ENCODE data around the gene POGK.

The POGK gene

DNA sequence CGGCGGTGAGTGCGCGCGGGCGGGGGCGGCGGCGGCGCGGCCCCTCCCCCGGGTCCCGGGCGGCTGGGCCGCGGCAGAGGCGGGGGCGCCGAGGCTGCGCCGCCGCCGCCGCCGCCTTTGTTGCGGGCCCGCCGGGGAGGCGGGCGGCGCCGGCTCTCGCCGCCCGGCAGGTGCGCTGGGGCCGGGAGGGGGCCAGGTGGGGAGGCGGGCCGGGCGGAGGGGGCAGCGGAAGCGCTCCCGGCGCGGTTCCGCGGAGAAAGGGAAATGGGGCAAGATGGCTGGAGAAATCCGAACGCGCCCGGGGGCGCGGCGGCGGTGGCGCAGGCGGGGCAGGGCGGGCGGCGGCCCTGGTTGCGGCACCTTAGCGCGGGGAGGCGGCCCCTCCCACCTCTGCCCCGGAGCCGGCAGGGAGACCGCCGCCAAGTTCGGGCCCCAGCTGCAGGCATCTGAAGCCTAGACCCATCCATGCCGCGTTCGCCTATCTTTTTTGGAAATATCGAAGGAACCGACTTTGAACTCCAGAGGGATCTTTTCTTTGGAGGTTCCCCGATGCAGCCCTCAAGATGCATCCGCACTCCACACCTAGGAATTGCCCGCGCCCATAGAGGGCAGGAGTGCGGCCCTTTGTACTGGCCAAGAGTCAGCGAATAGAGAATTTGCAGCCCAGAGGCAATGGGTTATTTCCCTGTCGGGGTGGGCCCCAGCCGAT is 479 bp downstream of the POGK start:
- Histone ChIP-seq H3K79me1 (ENCODE audit: low read depth, low read length) (peaks cover 5% of the 10 kb centered on the region), H3K4ac (ENCODE audit: low read length) (no peak overlapping the region), H3K4me2 (ENCODE audit: insufficient read depth, low read length, poor library complexity, severe bottlenecking) (peak overlapping the region; percentile 54), H3K23ac (ENCODE audit: low read depth, low read length, poor library complexity) (peak overlapping the region; percentile 97), H3K36me3 (replicated peaks in 1 of 2; ENCODE audit: control insufficient read depth in 2 of 2, insufficient read depth in 2 of 2, low read length in 2 of 2) (peaks cover 33 to 46% of the 10 kb centered on the region in 2 donors), H3K9me3 (replicated peaks in 1 of 2; ENCODE audit: control insufficient read depth in 2 of 2, insufficient read depth in 1 of 2, low read depth in 1 of 2, low read length in 2 of 2) (no peaks in the 10 kb centered on the region), H4K91ac (ENCODE audit: low read depth, low read length, poor library complexity) (no peak overlapping the region), H3K4me3 (ENCODE audit: low read length in 2 of 2) (peak overlapping the region; percentile 77 to 91), H2AK5ac (ENCODE audit: low read depth, low read length) (no peak overlapping the region), H3K4me1 (ENCODE audit: control insufficient read depth in 2 of 2, insufficient read depth in 1 of 2, low read depth in 1 of 2, low read length in 2 of 2) (peaks cover 9 to 16% of the 10 kb centered on the region in 2 donors), H2AFZ (ENCODE audit: low read length) (peak overlapping the region; percentile 99), H2BK12ac (ENCODE audit: low read length) (no peak overlapping the region), H4K8ac (ENCODE audit: low read depth, low read length) (no peak overlapping the region), H3K9ac (ENCODE audit: low read depth, low read length, poor library complexity) (peak overlapping the region; percentile 79), H3K27ac (replicated peaks; ENCODE audit: low read length) (peak overlapping the region; percentile 44), H3K18ac (ENCODE audit: low read length) (peak overlapping the region; percentile 81), H2BK15ac (ENCODE audit: low read length) (no peak overlapping the region), H2BK120ac (ENCODE audit: low read depth, low read length) (no peak overlapping the region), H3K27me3 (ENCODE audit: control insufficient read depth in 3 of 3, insufficient read depth in 3 of 3, low read depth in 1 of 3, low read length in 3 of 3) (no peaks in the 10 kb centered on the region), H2BK5ac (ENCODE audit: low read length) (no peak overlapping the region), H3K14ac (ENCODE audit: low read length) (no peak overlapping the region)
- peak; percentile 26 for DNase-seq (ENCODE audit: low spot score)
- WGBS, 2 donors (ENCODE audit: extremely low coverage in 2 of 2, insufficient read length in 2 of 2, insufficient replicate concordance in 1 of 2): no CpG with 5 or more reads among the region's 82 CpGs

GRCh38 chr1:166840309-166841274 is 1.3 kb downstream of the POGK start:
- Histone ChIP-seq H2BK5ac (ENCODE audit: low read length) (no peak overlapping the region), H3K14ac (ENCODE audit: low read length) (no peak overlapping the region), H2BK12ac (ENCODE audit: low read length) (no peak overlapping the region), H3K9ac (ENCODE audit: low read depth, low read length, poor library complexity) (no peak overlapping the region), H3K27ac (replicated peaks; ENCODE audit: low read length) (no peak overlapping the region), H3K36me3 (replicated peaks in 1 of 2; ENCODE audit: control insufficient read depth in 2 of 2, insufficient read depth in 2 of 2, low read length in 2 of 2) (peaks cover 38 to 54% of the 10 kb centered on the region in 2 donors), H2BK15ac (ENCODE audit: low read length) (no peak overlapping the region), H3K4me3 (ENCODE audit: low read length in 2 of 2) (peak overlapping the region; percentile 77 to 91), H3K9me3 (replicated peaks in 1 of 2; ENCODE audit: control insufficient read depth in 2 of 2, insufficient read depth in 1 of 2, low read depth in 1 of 2, low read length in 2 of 2) (no peaks in the 10 kb centered on the region), H3K4me1 (ENCODE audit: control insufficient read depth in 2 of 2, insufficient read depth in 1 of 2, low read depth in 1 of 2, low read length in 2 of 2) (peaks cover 9 to 16% of the 10 kb centered on the region in 2 donors), H2BK120ac (ENCODE audit: low read depth, low read length) (no peak overlapping the region), H4K8ac (ENCODE audit: low read depth, low read length) (no peak overlapping the region), H3K4ac (ENCODE audit: low read length) (no peak overlapping the region), H4K91ac (ENCODE audit: low read depth, low read length, poor library complexity) (no peak overlapping the region), H3K23ac (ENCODE audit: low read depth, low read length, poor library complexity) (peak overlapping the region; percentile 14), H3K27me3 (ENCODE audit: control insufficient read depth in 3 of 3, insufficient read depth in 3 of 3, low read depth in 1 of 3, low read length in 3 of 3) (no peaks in the 10 kb centered on the region), H3K18ac (ENCODE audit: low read length) (peak overlapping the region; percentile 30), H3K4me2 (ENCODE audit: insufficient read depth, low read length, poor library complexity, severe bottlenecking) (peak overlapping the region; percentile 54), H2AFZ (ENCODE audit: low read length) (peak overlapping the region; percentile 78), H2AK5ac (ENCODE audit: low read depth, low read length) (no peak overlapping the region), H3K79me1 (ENCODE audit: low read depth, low read length) (peaks cover 6% of the 10 kb centered on the region)
- WGBS, 2 donors (ENCODE audit: extremely low coverage in 2 of 2, insufficient read length in 2 of 2, insufficient replicate concordance in 1 of 2): no CpG with 5 or more reads among the region's 16 CpGs
- no peak for DNase-seq (ENCODE audit: low spot score)

DNA sequence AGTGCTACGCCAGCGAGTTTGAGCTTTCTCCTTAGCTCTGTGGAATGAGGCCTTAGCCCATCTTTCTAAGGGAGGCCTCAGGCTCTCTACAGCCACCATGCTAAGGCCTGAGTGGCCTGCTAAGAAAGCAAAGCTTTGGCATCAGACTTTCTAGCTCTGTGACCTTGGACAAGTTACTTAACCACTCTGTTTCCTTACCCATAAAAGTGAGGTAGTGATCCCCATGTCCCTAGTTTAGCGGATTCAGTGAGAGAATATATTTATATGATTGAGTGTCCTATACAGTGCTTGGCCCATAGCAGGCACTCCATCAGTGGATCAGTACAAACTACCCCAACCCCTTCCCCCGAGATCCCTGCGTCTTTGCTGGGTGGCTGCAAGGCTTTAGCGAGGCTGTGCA is 4.0 kb downstream of the POGK start:
- no peak overlapping the region for H2BK12ac ChIP-seq (ENCODE audit: low read length)
- H4K8ac ChIP-seq (ENCODE audit: low read depth, low read length): no peak overlapping the region
- peaks cover 12% of the 10 kb centered on the region for H3K79me1 ChIP-seq (ENCODE audit: low read depth, low read length)
- H3K27ac ChIP-seq (replicated peaks; ENCODE audit: low read length): no peak overlapping the region
- H3K36me3 ChIP-seq (replicated peaks in 1 of 2; ENCODE audit: control insufficient read depth in 2 of 2, insufficient read depth in 2 of 2, low read length in 2 of 2): peaks cover 53 to 81% of the 10 kb centered on the region in 2 donors
- H2BK15ac ChIP-seq (ENCODE audit: low read length): no peak overlapping the region
- H3K4me1 ChIP-seq (ENCODE audit: control insufficient read depth in 2 of 2, insufficient read depth in 1 of 2, low read depth in 1 of 2, low read length in 2 of 2): peaks cover 9 to 15% of the 10 kb centered on the region in 2 donors
- no peak overlapping the region for H4K91ac ChIP-seq (ENCODE audit: low read depth, low read length, poor library complexity)
- no peak for DNase-seq (ENCODE audit: low spot score)
- H3K4ac ChIP-seq (ENCODE audit: low read length): no peak overlapping the region
- no peak overlapping the region for H2BK120ac ChIP-seq (ENCODE audit: low read depth, low read length)
- no peaks in the 10 kb centered on the region for H3K27me3 ChIP-seq (ENCODE audit: control insufficient read depth in 3 of 3, insufficient read depth in 3 of 3, low read depth in 1 of 3, low read length in 3 of 3)
- H2AK5ac ChIP-seq (ENCODE audit: low read depth, low read length): no peak overlapping the region
- H3K4me2 ChIP-seq (ENCODE audit: insufficient read depth, low read length, poor library complexity, severe bottlenecking): no peak overlapping the region
- H3K23ac ChIP-seq (ENCODE audit: low read depth, low read length, poor library complexity): no peak overlapping the region
- no peak overlapping the region for H3K18ac ChIP-seq (ENCODE audit: low read length)
- H2BK5ac ChIP-seq (ENCODE audit: low read length): no peak overlapping the region
- WGBS, 2 donors (ENCODE audit: extremely low coverage in 2 of 2, insufficient read length in 2 of 2, insufficient replicate concordance in 1 of 2): no CpG with 5 or more reads among the region's 6 CpGs
- no peak overlapping the region for H3K9ac ChIP-seq (ENCODE audit: low read depth, low read length, poor library complexity)
- H2AFZ ChIP-seq (ENCODE audit: low read length): no peak overlapping the region
- H3K9me3 ChIP-seq (replicated peaks in 1 of 2; ENCODE audit: control insufficient read depth in 2 of 2, insufficient read depth in 1 of 2, low read depth in 1 of 2, low read length in 2 of 2): no peaks in the 10 kb centered on the region
- H3K4me3 ChIP-seq (ENCODE audit: low read length in 2 of 2): no peak overlapping the region
- no peak overlapping the region for H3K14ac ChIP-seq (ENCODE audit: low read length)
